Gastroesophageal sphincter (tissue), 3 donors: Measurements from ENCODE around the gene SMG6.

Experiments used
- CTCF ChIP-seq, 4 experiments: fragments of 200-600 bp in 2 of 4; fragments of 450-650 bp in 2 of 4; sonication (generic) in 1 of 4; IDR thresholded peaks; one replicate each; pipeline ENCODE4 v1.5.1; 2017 to 2019; ENCODE audit warnings: antibody characterized with exemption in 4 of 4, mild to moderate bottlenecking in 2 of 4, moderate library complexity in 2 of 4
- POLR2A ChIP-seq, 2 donors: fragments of 450-650 bp; IDR thresholded peaks; one replicate each; pipeline ENCODE4 v1.6.1; 2017; ENCODE audit warnings: antibody characterized with exemption in 2 of 2, mild to moderate bottlenecking in 2 of 2, moderate library complexity in 1 of 2

DNA sequence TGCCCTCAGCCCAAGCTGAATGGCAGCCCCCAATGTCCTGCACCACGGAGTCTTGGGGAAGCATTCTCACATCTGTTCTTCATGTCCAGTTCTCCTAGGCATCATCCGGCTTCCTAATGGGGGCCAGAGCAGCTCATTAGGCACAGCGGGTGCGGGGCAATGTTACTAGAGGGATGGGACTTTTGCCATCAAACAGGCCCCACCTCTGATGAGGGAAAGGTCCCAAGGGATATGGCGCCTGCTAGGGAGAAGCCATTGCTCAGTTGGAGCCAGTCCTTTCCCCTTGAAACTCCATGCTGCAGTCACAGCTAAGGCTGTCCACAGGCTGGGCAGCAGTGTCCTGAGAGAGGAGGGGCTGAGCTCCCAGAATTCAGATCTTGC is 275.4 kb downstream of the SMG6 start:
- TF ChIP-seq CTCF (IDR thresholded peaks at IDR 0.05), result no peak
- no peak for TF ChIP-seq POLR2A (IDR thresholded peaks at IDR 0.05)
